PC-3 (cell line): ENCODE results near the gene GTSF1L. TPM values are rescaled to one million over a fixed set of nuclear protein-coding genes. Genes with fewer than 3 reads are reported as not detected.

ENCODE experiments used
- ATAC-seq: fragments of 200-7000 bp; cut with Tn5 transposase; 2 replicates; pipeline ENCODE4 v1.9.1; 2020; ENCODE audit warnings: mild to moderate bottlenecking, moderate library complexity
- BruUV-seq: library from RNA; stranded (reverse); fragments of 400-500 nt; replicated peaks from 2 replicates; lab custom pipeline; 2021; lab: Mats Ljungman, UMichigan
- CTCF ChIA-PET: fragments of 300-600 bp; sonication (Branson Sonifier 250); formaldehyde crosslinking; loops from one replicate; lab custom pipeline; 2022; ENCODE audit warnings: antibody characterized with exemption; lab: Charles Lee
- POLR2A ChIA-PET: fragments of 300-600 bp; sonication (Branson Sonifier 250); formaldehyde crosslinking; loops from one replicate; lab custom pipeline; 2022; ENCODE audit warnings: antibody characterized with exemption; ENCODE audit not compliant: unreplicated experiment; lab: Charles Lee
- DNase-seq: peaks from one replicate; pipeline ENCODE4 v3.0.0-alpha.2; 2015
- H2AFZ ChIP-seq: fragments of 300-600 bp; sonication (generic); 2 replicates; pipeline ENCODE4 v1.6.0; 2016; ENCODE audit warnings: antibody characterized with exemption, low read length
- H3F3A ChIP-seq: fragments of 300-600 bp; sonication (generic); one replicate; pipeline ENCODE4 v1.6.0; 2017; ENCODE audit warnings: antibody characterized with exemption, low read length, control low read depth, mild to moderate bottlenecking; ENCODE audit not compliant: unreplicated experiment
- H3K27ac ChIP-seq: fragments of 300-600 bp; sonication (generic); 2 replicates; pipeline ENCODE4 v1.5.1; 2016; ENCODE audit warnings: mild to moderate bottlenecking, low read length
- H3K27me3 ChIP-seq: fragments of 300-600 bp; sonication (generic); 2 replicates; pipeline ENCODE4 v1.6.1; 2016; ENCODE audit warnings: low read length, mixed read lengths
- H3K36me3 ChIP-seq: fragments of 300-600 bp; sonication (generic); 2 replicates; pipeline ENCODE4 v1.6.1; 2016; ENCODE audit warnings: low read depth, mixed run types, low read length, mixed read lengths
- H3K4me1 ChIP-seq: fragments of 300-600 bp; sonication (generic); 2 replicates; pipeline ENCODE4 v1.5.1; 2016; ENCODE audit warnings: low read length; ENCODE audit not compliant: insufficient read depth
- H3K4me2 ChIP-seq: fragments of 300-600 bp; sonication (generic); 2 replicates; pipeline ENCODE4 v1.6.0; 2016; ENCODE audit warnings: low read length
- H3K4me3 ChIP-seq: fragments of 300-600 bp; sonication (generic); 2 replicates; pipeline ENCODE4 v1.5.1; 2016; ENCODE audit warnings: mild to moderate bottlenecking, low read length, mixed read lengths
- H3K79me2 ChIP-seq: fragments of 300-600 bp; sonication (generic); 2 replicates; pipeline ENCODE4 v1.6.1; 2017; ENCODE audit warnings: low read length, mixed read lengths
- H3K9ac ChIP-seq: fragments of 300-600 bp; sonication (generic); 2 replicates; pipeline ENCODE4 v1.6.0; 2016; ENCODE audit warnings: mild to moderate bottlenecking, low read length
- H3K9me2 ChIP-seq: fragments of 300-600 bp; sonication (generic); replicated peaks from 2 replicates; pipeline ENCODE4 v1.6.1; 2016; ENCODE audit warnings: mixed run types, low read length, mixed read lengths
- H3K9me3 ChIP-seq: fragments of 300-600 bp; sonication (generic); 2 replicates; pipeline ENCODE4 v1.6.1; 2016; ENCODE audit warnings: low read length, mixed read lengths
- H4K20me1 ChIP-seq: fragments of 300-600 bp; sonication (generic); 2 replicates; pipeline ENCODE4 v1.6.1; 2016; ENCODE audit warnings: low read length, mixed read lengths
- EZH2 ChIP-seq: fragments of 300-600 bp; sonication (generic); IDR thresholded peaks from one replicate; pipeline ENCODE4 v1.6.1; 2017; ENCODE audit warnings: antibody characterized with exemption, mild to moderate bottlenecking, low read length; ENCODE audit not compliant: unreplicated experiment
- EZH2phosphoT487 ChIP-seq: fragments of 300-600 bp; sonication (generic); IDR thresholded peaks from 2 replicates; pipeline ENCODE4 v1.6.1; 2018; ENCODE audit warnings: mild to moderate bottlenecking, antibody characterized with exemption, low read length, borderline replicate concordance
- intact Hi-C: fragments of 100-400 bp; cut with micrococcal nuclease; formaldehyde crosslinking; loops from 2 replicates; pipeline ENCODE4 v1.9.0; 2023
- total RNA-seq: library from RNA; depleted of rRNA; stranded (reverse); fragments of >200 nt; gene quantifications from 2 replicates; pipeline ENCODE4 v1.2.3, GENCODE V29; 2014
- TF ChIP-seq, protein P1 (sequence below): fragments of 300-600 bp; sonication (generic); conservative IDR thresholded peaks from 2 replicates; pipeline ENCODE4 v1.5.1; 2017; ENCODE audit warnings: antibody characterized with exemption, low read depth, mild to moderate bottlenecking, low read length

GTSF1L gene
- total RNA-seq, 1 experiment from 2014 or later = not detected

DNA sequence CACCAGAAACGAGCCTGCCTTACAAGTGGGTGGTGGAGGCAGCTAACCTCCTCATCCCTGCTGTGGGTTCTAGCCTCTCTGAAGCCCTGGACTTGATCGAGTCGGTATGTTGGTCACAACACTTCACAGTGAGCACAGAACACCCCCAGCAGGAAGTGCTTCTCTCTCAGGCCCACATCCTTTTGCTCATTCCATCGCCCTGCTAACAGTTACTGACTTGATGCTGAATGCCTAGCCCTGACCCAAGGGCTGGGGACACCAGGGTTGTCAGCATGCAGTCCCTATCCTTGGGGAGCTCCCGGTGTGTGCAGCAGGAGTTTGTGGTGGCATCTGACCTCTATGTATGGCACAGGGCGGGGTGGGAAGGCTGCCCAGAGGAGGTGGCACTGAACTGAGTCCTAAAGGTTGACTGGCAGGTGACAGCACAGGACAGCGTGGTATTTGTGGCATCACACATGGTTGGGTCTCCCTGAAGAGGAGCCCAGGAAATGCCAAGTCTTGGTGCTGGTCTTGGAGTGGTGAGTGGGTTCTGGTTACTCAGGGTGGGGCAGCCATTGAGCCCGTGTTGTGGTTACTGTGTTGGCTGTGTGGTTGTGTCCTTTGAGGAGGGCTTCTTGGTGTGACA, 26.7 kb downstream of the GTSF1L start:
- Histone ChIP-seq H3F3A (no peaks in the 10 kb centered on the region), H3K9me3 (no peaks in the 10 kb centered on the region), H2AFZ (no peak overlapping the region), H4K20me1 (no peaks in the 10 kb centered on the region), H3K9ac (no peak overlapping the region), H3K79me2 (no peaks in the 10 kb centered on the region), H3K4me2 (no peak overlapping the region), H3K27me3 (no peaks in the 10 kb centered on the region), H3K36me3 (peaks cover 42% of the 10 kb centered on the region), H3K27ac (no peak overlapping the region), H3K4me3 (no peak overlapping the region), H3K4me1 (no peaks in the 10 kb centered on the region), H3K9me2 (no peaks in the 10 kb centered on the region)
- ATAC-seq = no peak
- TF ChIP-seq, protein P1, sequence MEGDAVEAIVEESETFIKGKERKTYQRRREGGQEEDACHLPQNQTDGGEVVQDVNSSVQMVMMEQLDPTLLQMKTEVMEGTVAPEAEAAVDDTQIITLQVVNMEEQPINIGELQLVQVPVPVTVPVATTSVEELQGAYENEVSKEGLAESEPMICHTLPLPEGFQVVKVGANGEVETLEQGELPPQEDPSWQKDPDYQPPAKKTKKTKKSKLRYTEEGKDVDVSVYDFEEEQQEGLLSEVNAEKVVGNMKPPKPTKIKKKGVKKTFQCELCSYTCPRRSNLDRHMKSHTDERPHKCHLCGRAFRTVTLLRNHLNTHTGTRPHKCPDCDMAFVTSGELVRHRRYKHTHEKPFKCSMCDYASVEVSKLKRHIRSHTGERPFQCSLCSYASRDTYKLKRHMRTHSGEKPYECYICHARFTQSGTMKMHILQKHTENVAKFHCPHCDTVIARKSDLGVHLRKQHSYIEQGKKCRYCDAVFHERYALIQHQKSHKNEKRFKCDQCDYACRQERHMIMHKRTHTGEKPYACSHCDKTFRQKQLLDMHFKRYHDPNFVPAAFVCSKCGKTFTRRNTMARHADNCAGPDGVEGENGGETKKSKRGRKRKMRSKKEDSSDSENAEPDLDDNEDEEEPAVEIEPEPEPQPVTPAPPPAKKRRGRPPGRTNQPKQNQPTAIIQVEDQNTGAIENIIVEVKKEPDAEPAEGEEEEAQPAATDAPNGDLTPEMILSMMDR = no peak
- TF ChIP-seq EZH2phosphoT487 (no peak), EZH2 (no peak)
- intact Hi-C loops = no loop called here
- ChIA-PET POLR2A (no interaction called here), CTCF (no interaction called here)
- no peak for DNase-seq
- BruUV-seq = no TSS peak

GRCh38 chr20:43695571-43695970, 31.2 kb downstream of the GTSF1L start:
- no peaks in the 10 kb centered on the region for H3K9me3 ChIP-seq
- peaks cover 36% of the 10 kb centered on the region for H3K36me3 ChIP-seq
- no peak overlapping the region for H3K27ac ChIP-seq
- DNase-seq = no peak
- no peak overlapping the region for H2AFZ ChIP-seq
- H3K4me3 ChIP-seq = no peak overlapping the region
- H3K4me1 ChIP-seq = no peaks in the 10 kb centered on the region
- no peaks in the 10 kb centered on the region for H3K9me2 ChIP-seq
- POLR2A ChIA-PET = no interaction called here
- no peaks in the 10 kb centered on the region for H4K20me1 ChIP-seq
- H3K79me2 ChIP-seq = no peaks in the 10 kb centered on the region
- no peak for ATAC-seq
- no peaks in the 10 kb centered on the region for H3K27me3 ChIP-seq
- BruUV-seq = no TSS peak
- H3F3A ChIP-seq = no peaks in the 10 kb centered on the region
- intact Hi-C loops = no loop called here
- TF ChIP-seq EZH2 (no peak), EZH2phosphoT487 (no peak)
- TF ChIP-seq, protein P1 = no peak
- H3K9ac ChIP-seq = no peak overlapping the region
- no peak overlapping the region for H3K4me2 ChIP-seq
- CTCF ChIA-PET = no interaction called here

DNA sequence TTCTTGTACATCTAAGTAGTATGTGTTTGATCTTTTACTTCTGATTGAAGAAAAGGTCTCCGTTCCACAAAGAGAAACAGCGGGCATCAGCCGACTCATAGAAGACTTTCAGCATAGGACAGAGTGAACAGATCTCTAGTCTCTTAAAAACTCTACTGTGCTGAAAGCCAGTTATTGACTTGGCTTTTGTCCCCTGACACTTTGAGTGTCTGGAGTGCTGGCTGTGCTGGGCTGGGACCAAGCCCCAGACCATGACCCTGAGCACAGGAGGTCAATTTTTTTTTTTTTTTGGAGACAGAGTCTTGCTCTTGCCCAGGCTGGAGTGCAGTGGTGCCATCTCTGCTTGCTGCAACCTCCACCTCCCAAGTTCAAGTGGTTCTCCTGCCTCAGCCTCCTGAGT, 32.0 kb downstream of the GTSF1L start:
- H3K27ac ChIP-seq = no peak overlapping the region
- CTCF ChIA-PET = no interaction called here
- intact Hi-C loops = no loop called here
- H4K20me1 ChIP-seq = no peaks in the 10 kb centered on the region
- no peaks in the 10 kb centered on the region for H3F3A ChIP-seq
- no peaks in the 10 kb centered on the region for H3K9me2 ChIP-seq
- no peak for TF ChIP-seq EZH2phosphoT487
- TF ChIP-seq, protein P1 = no peak
- TF ChIP-seq EZH2 = no peak
- H3K79me2 ChIP-seq = no peaks in the 10 kb centered on the region
- H3K4me3 ChIP-seq = no peak overlapping the region
- no peak overlapping the region for H3K9ac ChIP-seq
- POLR2A ChIA-PET = no interaction called here
- BruUV-seq = no TSS peak
- H3K36me3 ChIP-seq = peaks cover 28% of the 10 kb centered on the region
- H3K9me3 ChIP-seq = no peaks in the 10 kb centered on the region
- ATAC-seq (no peak), DNase-seq (no peak)
- H3K4me1 ChIP-seq = no peaks in the 10 kb centered on the region
- no peak overlapping the region for H3K4me2 ChIP-seq
- H3K27me3 ChIP-seq = no peaks in the 10 kb centered on the region
- H2AFZ ChIP-seq = no peak overlapping the region
